ENCODE measurements around the gene OR4X2. TPM values are rescaled to one million over a fixed set of nuclear protein-coding genes. Genes with fewer than 3 reads are reported as not detected.
"Not testable (repeated sequence)": the region's sequence is repeated elsewhere in the genome, so short reads cannot be mapped to it uniquely, and the experiment has no call there.

OR4X2 gene, protein sequence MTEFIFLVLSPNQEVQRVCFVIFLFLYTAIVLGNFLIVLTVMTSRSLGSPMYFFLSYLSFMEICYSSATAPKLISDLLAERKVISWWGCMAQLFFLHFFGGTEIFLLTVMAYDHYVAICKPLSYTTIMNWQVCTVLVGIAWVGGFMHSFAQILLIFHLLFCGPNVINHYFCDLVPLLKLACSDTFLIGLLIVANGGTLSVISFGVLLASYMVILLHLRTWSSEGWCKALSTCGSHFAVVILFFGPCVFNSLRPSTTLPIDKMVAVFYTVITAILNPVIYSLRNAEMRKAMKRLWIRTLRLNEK
- not detected for polyA plus RNA-seq (ENCODE audit: insufficient read length in 3 of 3)
- long read RNA-seq, donor 1, result 0 reads
- long read RNA-seq, donor 2, result 0 reads
- long read RNA-seq, donor 3, result 0 reads
- long read RNA-seq, donor 4, result 0 reads
- long read RNA-seq, donor 5, result 0 reads
- long read RNA-seq, donor 6, result 0 reads
- long read RNA-seq, donor 7, result 0 reads
- long read RNA-seq, donor 8, result 0 reads
- long read RNA-seq, donor 9, result 0 reads
- long read RNA-seq, donor 10, result 0 reads
- long read RNA-seq, donor 11, result 0 reads
- long read RNA-seq, donor 12, result 0 reads
- long read RNA-seq, donor 13, result 0 reads
- long read RNA-seq, donor 14, result 0 reads
- long read RNA-seq, donor 15, result 0 reads
- long read RNA-seq, donor 16, result 0 reads

DNA sequence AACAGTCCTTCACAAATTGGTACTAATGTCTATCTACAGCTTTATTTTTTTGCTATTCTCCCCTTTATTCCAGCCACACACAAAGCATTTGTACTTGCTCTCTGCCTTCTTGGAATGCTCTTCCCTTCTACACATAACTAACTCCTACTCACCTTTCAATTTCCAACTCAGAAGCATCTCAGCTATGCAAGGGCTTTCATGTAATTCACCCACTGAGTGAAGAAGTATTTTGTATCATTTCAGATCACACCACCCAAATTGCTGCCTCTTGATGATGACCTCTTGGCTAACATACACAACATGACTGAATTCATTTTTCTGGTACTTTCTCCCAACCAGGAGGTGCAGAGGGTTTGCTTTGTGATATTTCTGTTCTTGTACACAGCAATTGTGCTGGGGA, at the start of gene OR4X2:
Gene OR4X2 (plus strand): TSS at position 301 of the 400 bp plus-strand sequence. CDS start 0 bp downstream, at position 301.
- DNase-seq, result no peak

DNA sequence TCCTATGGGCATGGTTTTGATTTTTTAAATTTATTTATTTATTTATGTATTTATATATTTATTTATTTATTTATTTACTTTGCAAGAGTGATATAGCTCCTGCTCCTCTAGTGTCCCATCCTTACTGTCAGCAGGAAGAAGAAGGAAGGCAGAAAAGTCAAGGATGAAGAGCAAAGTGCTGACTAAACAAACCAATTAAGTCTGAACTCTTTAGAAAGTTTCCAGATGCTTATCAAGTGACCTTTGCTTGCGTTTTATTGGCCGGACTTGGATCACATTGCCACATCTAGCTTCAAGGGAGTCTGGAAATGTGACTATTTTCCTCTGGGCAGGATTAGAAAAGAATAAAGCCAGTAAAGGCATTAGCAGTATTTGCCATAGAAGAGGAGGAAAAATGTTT, 37.0 kb upstream of the OR4X2 start:
- DNase-seq, result no peak

DNA sequence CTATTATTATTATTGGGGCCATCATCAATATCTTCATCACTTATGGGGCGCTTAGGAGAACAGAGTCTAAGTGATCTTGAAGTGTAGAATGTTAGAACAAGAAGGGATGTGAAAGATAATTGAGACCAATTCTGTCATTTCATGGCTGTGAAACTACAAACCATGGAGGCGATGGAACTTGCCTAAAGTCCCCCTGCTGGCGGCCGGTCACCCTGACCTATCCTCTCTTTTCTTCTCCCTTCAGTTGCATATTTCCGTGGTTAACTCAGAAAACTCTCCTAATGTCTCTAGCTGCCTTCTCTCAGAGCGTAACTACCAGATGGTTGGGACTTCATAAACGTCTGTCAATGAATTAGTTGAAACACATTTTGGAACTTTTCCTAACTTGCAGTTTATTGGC, 34.9 kb upstream of the OR4X2 start:
- no peak for DNase-seq

DNA sequence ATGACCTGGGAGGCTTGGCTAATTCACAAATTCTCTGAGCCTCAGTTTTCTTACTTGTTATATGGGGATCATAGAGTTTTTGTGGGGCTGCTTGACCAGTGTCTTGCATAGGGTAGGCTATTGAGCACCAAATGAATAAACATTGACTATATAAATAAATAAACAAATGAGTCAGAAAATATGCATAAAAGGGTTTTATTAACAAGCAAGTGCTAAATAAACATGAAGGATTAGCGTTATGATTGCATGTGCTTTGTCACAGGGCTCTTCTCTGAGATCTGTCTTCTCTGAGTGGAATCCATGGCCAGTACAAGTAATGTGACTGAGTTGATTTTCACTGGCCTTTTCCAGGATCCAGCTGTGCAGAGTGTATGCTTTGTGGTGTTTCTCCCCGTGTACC, 28.4 kb upstream of the OR4X2 start, which contains the start of gene OR4B1:
Gene OR4B1 (plus strand): TSS at position 301 of the 400 bp plus-strand sequence. CDS start 0 bp downstream, at position 301.
- DNase-seq, result no peak

DNA sequence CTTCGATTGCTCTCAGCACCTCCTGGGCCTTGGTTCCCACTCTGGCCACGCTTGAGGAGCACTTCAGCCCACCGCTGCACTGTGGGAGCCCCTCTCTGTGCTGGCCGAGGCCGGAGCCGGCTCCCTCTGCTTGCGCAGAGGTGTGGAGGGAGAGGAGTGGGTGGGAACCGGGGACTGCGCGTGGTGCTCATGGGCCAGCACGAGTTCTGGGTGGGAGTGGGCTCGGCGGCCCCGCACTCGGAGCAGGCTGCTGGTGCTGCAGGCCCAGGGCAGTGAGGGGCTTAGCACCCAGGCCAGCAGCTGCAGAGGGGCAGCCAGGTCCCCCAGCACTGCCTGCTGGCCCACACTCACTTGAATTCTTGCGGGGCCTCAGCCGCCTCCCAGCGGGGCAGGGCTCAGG, 16.1 kb upstream of the OR4X2 start:
- DNase-seq, result no peak

DNA sequence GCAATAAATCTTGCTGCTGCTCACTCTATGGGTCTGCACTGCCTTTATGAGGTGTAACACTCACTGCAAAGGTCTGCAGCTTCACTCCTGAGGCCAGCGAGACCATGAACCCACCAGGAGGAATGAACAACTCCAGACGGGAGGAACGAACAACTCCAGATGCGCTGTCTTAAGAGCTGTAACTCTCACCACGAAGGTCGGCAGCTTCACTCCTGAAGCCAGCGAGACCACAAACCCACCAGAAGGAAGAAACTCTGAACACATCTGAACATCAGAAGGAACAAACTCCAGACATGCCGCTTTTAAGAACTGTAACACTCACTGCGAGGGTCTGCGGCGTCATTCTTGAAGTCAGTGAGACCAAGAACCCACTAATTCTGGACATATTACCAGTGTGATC, 14.8 kb upstream of the OR4X2 start:
- not testable (repeated sequence) for DNase-seq

DNA sequence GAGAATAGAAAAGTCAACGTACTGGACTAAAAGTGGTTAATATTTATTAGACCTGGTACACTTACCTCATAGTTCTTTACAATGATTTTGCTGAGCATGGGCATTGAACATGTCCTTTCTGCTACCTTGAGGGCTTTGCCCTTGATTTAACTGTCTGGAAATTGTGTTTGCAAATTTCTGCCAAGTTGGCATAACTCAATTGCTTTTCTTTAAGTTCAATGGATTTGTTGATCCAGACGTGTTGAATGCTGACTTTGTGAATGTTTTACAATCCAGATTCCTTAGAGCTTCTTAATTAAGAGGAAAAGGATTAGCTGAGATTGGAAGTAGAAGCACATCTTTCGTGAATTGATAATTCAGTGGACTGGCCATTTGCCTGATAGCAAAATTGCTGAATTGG, 7.2 kb upstream of the OR4X2 start:
- DNase-seq, result no peak

DNA sequence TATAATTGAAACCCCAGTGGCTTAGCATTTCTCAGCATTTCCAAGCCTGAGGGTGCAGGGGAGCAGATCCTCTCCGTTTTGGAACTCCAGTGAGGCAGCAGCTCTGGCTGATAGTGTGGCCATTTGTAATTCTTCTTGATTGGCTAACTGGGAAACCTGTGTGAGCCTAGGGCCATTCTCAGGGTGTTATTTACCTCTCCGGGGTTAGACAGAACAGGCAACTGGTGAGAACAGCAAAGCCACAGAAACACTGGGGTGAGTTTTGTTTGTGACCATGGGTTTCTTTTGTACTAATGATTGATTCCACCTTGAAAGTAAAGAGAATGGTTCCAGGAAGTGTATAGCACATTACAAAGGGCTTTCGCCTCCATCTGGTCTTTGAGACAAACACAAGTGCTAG, 2.4 kb upstream of the OR4X2 start:
- DNase-seq, result no peak

DNA sequence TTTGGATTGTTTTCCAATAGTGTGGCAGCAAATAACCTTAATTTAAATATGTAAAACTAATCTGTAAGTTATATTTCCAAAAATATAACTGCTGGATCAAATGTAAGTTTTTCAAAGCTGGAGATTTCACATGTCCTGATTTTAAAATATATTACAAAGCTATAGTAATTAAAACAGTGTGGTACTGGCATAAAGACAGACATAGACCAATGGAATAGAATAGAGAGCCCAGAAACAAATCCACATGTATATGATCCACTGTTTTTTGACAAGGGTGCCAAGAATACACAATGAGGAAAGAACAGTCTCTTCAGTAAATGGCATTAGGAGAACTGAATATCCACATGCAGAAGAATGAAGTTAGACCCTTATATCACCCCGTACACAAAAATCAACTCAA, 4.0 kb downstream of the OR4X2 start:
- no peak for DNase-seq

DNA sequence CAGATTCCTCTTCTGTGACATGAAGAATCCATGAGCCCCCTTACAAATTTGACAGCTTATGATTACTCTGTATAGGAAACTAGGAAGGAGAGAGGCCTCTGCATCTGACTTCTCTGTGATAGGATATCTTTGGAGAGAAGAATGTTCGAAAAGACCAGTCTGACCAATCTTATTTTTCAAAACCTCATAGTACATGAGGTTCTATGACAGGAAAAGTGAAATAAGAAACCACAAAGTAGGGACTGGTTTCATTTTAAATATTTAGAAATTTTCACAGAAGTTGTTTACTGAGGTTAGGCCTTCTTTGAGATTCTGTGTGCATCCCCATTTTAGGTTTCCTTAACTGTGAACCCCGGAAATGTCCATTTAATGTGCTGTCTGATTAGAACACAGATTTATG, 16.7 kb downstream of the OR4X2 start:
- DNase-seq, result no peak

DNA sequence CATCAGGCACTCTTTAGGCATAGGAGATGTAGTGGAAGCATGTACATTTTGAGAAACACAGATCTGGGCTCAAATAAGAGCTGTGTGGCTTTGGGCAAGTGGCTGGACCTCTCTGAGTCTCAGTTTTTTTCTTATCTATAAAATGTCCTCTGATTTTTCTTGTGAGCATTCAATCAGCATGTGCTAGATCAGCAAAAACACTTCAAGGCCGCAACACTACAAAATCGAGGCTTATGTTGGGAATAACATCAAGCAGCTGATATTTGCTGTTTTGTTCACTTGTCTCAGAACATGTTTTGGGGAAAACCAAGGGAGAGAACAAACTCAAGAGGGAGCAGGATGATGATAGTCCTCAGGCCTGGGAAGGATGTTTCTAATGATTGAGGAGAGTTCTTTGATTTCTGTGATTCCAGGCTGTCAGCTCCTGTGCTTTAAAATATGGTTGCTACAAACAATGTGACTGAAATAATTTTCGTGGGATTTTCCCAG, 18.6 kb downstream of the OR4X2 start, which contains the start of gene OR4X1:
Gene OR4X1 (plus strand): TSS at position 439 of the 489 bp plus-strand sequence. CDS start 0 bp downstream, at position 439.
- no peak for DNase-seq

DNA sequence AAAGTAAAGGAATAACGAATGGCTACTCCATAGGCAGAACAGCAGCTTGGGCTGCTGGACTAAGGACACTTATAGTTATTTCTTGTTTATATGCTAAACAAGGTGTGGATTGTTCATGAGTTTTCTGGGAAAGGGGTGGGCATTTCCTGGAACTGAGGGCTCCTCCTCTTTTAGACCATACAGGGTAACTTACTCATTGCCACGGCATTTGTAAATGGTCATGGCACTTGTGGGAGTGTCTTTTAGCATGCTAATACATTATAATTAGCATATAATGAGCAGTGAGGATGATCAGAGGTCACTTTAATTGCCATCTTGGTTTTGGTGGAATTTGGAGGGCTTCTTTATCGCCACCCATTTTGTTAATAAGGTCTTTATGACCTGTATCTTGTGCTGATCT, 25.7 kb downstream of the OR4X2 start:
- no peak for DNase-seq

DNA sequence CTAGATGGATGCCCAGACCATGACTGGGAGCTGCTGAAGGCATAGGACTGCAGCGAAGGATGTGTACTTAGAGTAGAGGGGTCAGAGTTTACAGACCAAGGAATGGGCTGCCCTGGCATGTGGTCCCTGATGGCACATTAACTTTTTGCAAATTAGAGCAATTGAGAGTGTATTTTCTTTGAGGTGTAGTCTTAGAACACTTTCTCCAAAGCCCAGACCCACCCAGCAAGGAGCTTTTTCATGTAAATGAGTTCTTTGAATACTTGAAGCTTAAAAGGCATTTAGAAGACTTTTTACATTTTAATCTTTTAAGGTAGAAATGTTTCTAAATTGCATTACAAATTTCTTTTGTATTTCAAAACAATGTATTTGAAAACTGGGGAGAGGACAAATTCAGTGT, 27.7 kb downstream of the OR4X2 start:
- DNase-seq, result no peak

Other genes starting within 250 kb of the OR4X2 start
- not detected for gene OR4B1, start 28.3 kb upstream of the OR4X2 start, polyA plus RNA-seq (ENCODE audit: insufficient read length in 3 of 3)
- not detected for gene OR4X1, start 18.8 kb downstream of the OR4X2 start, polyA plus RNA-seq (ENCODE audit: insufficient read length in 3 of 3)
- not detected for gene OR4S1, start 61.1 kb downstream of the OR4X2 start, polyA plus RNA-seq (ENCODE audit: insufficient read length in 3 of 3)
- not detected for gene OR4C3, start 79.8 kb downstream of the OR4X2 start, polyA plus RNA-seq (ENCODE audit: insufficient read length in 3 of 3)
- gene OR4C5, start 121.4 kb downstream of the OR4X2 start, polyA plus RNA-seq (ENCODE audit: insufficient read length in 3 of 3), result not detected
- gene OR4A47, start 243.7 kb downstream of the OR4X2 start, polyA plus RNA-seq (ENCODE audit: insufficient read length in 3 of 3), result not detected